ENCODE measurements around the gene NR2F2. TPM values are rescaled to one million over a fixed set of nuclear protein-coding genes. Genes with fewer than 3 reads are reported as not detected.

The NR2F2 gene
- total RNA-seq, 4 donors from 2014 or later, result 10.5 to 21.5 (median 18.9) TPM

DNA sequence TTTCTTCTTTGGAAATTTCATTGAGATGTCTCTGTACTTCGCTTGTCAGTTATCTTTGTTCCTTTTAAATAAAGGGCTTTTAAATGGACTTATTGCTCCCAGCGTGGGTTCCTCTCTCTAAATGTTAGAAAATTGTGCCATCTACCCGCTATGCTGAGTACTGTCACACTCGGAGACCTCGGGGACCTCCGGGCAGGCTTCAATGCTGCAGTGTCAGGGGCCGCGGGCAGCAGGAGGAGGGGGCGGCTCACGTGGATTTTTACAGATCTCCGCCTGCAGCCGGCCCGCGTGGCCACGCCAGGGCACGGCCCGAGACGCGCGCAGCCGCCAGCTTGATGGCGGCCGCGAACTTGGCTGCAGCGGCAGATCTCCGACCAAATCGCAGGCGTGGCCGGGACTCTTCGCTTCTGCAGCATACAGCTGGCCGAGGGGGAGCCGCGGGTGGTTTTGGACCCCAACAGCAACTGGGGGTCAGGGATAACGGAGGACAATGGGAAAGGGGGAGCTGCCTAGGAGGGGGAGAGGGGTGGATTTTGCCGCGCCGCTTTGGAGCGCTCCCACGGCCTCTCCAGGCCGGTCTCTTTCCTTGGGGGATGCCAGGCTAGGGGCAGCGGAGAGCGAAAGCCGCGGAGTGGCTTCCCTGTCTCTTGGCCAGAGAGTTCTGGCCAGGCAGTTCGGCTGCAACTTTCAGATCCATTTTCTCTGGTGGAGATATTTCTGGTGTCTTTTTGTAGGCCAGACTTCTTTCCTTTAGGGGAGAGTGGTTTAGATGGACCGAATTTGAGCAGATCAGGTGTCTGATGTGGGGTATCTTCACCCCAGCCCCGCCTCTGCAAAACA is 15.3 kb downstream of the NR2F2 start:
- TF ChIP-seq, protein P1, sequence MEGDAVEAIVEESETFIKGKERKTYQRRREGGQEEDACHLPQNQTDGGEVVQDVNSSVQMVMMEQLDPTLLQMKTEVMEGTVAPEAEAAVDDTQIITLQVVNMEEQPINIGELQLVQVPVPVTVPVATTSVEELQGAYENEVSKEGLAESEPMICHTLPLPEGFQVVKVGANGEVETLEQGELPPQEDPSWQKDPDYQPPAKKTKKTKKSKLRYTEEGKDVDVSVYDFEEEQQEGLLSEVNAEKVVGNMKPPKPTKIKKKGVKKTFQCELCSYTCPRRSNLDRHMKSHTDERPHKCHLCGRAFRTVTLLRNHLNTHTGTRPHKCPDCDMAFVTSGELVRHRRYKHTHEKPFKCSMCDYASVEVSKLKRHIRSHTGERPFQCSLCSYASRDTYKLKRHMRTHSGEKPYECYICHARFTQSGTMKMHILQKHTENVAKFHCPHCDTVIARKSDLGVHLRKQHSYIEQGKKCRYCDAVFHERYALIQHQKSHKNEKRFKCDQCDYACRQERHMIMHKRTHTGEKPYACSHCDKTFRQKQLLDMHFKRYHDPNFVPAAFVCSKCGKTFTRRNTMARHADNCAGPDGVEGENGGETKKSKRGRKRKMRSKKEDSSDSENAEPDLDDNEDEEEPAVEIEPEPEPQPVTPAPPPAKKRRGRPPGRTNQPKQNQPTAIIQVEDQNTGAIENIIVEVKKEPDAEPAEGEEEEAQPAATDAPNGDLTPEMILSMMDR (IDR thresholded peaks at IDR 0.05; ENCODE audit: low read depth), result no peak

DNA sequence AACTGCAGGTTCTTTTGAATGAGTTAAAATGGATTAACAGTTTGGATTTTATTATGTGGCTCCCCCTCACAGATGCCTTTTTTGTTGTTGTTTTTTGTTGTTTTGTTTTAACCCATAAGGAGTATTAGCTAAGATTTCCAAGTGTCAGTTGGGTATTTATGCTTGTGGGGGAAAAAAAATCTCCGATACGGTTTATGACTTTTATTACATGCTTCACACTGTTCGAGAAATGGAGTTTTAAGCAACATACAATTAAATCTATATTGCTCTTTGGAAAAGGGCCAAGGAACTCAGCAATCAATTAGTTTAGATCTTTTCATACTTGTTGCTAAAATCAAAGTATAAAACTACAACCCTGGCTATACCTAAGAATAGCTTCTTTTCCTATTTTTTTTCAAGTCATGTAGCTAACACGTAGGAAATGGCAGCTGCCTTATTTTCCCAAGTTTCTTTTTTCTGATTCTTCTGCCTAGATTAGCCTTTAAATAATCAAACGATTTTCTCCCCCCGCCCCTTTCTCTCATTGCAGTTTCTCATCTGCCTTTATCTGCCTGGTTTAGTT is 16.0 kb downstream of the NR2F2 start:
- TF ChIP-seq, protein P1 (IDR thresholded peaks at IDR 0.05; ENCODE audit: low read depth), result no peak

DNA sequence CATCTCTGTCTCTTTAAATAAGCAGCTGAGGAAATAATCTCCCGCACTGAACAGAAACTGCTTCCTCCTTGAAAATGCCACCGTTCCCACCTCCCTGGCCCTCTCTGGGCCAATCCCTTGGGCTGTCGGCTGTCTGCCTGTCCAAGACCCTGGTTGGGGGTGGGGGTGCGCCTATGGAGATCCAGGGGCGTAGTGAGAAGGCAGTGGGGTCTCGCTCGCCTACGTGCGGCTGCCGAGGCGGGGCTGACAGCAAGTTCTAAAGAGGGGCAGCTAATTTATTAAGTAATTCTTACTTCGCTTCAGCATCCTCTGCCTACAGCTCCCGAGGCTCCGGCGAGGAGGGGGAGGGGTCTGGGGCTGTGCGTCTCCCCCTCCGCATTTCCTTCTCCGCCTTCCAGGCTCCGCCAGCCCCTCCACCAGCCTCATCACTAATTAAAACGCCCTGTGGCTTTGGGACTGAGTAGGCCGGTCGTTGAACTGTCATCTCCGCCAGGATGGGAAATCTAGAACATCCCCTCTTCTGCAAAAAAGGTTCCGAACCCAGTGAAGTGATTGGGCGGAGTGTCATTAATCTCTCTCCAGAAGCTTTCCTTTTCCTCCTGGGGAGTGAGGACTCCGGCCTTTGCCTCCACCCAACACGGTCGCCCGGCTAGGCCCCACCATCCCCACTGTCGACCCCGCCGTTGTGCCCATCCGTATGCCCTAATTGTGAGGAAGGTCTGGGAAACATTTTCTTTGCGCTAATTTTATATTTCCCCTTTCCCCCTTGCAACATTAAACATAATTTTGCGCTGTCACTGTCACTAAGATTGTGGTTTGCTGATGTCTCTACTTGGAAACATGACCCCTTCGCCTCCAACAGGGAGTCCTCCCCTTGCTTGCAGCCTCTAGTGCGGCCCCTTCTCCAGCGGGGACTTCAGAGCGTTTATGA is 16.9 kb downstream of the NR2F2 start:
- TF ChIP-seq, protein P1 (IDR thresholded peaks at IDR 0.05; ENCODE audit: low read depth), result no peak

DNA sequence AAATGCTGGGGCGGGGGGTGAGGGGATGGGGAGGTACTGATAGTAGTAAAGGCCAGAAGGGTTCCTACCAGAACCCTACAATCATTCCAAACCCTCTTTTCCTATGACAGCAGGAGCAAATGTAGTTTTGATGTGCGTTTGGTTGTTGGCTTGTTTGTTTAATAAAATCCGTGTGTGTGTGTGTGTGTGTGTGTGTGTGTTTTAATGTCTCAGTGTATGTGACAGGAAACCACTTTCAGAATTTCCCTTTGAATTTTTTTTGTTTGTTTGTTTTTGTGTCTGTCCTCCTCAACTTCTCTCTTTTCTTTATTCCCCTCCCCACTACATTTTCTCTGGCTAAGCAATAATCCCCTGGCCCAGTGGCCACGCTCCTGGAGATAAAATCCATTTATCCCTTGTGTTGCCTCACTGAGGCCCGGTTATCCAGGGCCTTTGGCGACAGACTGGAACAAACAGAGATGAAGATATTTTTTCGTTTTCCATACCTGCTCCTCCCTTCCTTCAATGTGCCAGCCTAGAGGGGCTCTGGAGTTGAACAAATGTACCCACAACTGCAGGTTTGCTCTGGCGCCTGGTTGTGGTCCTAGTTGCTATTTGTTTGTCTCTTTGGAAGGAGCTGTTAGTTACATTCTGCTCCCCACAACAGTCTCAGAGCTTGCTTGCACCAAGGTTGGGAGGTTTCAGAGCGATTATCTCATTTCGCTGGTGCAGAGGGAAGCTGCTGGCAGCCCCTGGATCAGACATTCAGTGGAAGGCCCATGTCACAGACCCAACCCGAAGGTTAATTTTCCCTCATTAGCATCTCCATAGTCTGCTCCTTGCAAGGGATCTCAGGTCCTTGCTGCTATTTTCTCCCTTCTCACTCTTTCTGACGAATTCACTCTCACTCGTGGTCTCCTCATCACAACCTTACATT is 17.9 kb downstream of the NR2F2 start:
- TF ChIP-seq, protein P1 (IDR thresholded peaks at IDR 0.05; ENCODE audit: low read depth), result no peak

DNA sequence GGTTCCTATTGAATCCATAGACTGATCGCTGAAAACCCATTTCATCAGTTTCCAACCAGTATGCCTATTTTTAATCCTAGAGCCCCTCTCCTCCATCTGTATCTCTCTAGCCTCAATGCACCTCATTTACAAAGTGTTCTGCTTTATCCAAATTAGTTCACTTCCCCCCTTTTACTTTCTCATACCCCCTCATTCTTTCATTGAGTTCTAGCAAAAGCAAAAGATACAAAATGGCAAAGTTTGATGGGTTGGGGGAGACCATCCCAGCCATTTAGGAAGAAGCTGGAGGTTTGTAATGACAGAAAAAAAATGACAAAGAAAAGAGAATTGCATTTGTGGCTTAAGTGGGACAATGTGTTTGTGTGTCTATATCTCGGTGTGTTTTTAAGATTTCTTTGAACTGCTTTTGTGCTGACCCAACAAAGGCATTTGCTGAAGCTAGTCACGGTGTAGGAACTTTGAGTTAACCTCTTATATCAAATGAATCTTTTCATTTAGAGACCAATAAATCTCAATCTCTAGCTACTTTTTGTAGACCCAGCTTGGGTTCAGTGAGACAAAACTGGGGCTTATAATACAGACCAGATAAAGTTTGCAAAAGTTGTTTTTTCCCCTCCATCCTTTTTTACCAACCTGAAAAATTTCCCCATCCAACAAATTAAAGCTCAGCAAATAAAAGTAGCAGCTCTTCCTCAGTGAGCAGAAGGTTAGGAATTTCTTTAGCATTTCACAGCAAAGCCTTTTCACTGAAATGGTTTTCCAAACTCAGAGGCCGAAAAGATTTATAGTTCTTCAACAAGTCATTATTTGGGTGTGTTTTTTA is 18.7 kb downstream of the NR2F2 start:
- TF ChIP-seq, protein P1 (IDR thresholded peaks at IDR 0.05; ENCODE audit: low read depth), result no peak

Data from subcutaneous adipose tissue (tissue), 4 donors.